NCI-H1105 treated with DMSO at 0.1 percent for 48 hours (cell line): ENCODE data around the gene ZMAT5.
A peak's percentile ranks its signal among the peaks of the same experiment; 100 is the strongest.

Experiments
- DNase-seq: peaks from one replicate; lab custom pipeline; 2025; lab: John Stamatoyannopoulos, UW

Gene ZMAT5

DNA sequence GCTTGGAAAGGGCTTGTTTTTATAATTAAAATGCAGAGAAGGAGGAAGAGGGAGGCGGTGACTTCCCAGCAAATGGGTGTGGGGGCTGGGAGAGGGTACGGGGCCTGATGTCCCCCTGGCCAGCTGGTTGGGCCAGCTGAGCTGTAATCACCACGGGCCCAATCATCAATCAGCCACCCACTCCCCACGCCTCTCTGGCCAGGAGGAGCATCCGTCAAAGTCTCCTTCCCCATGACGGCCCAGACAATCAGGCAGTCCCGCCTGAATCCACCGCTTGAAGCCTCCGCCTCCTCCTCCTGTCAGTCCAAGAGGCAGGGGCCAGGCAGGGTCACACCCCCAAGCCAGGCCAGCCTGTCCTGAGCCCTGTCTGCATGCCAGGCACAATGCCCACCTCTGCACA is 60.3 kb downstream of the ZMAT5 start:
- no peak for DNase-seq

DNA sequence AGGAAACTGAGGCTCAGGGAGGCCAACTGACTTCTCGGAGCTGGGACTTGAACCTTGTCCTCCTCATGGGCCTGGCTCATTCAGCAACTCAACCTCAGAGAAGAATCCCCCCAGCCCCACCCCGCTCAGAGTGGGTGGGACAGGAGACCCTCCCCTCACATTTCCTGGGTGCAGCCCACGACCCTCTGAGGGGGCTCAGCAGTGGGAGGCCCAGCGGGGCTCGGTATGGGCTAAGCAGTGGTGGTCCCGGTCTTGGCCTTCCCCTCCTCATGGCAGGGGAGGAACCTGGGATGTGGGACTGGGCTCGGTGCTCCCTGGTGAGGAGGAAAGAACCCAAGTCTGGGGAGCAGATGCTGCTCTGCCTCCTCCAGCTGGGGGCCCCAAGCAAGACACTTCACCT is 61.2 kb downstream of the ZMAT5 start:
- DNase-seq = no peak

DNA sequence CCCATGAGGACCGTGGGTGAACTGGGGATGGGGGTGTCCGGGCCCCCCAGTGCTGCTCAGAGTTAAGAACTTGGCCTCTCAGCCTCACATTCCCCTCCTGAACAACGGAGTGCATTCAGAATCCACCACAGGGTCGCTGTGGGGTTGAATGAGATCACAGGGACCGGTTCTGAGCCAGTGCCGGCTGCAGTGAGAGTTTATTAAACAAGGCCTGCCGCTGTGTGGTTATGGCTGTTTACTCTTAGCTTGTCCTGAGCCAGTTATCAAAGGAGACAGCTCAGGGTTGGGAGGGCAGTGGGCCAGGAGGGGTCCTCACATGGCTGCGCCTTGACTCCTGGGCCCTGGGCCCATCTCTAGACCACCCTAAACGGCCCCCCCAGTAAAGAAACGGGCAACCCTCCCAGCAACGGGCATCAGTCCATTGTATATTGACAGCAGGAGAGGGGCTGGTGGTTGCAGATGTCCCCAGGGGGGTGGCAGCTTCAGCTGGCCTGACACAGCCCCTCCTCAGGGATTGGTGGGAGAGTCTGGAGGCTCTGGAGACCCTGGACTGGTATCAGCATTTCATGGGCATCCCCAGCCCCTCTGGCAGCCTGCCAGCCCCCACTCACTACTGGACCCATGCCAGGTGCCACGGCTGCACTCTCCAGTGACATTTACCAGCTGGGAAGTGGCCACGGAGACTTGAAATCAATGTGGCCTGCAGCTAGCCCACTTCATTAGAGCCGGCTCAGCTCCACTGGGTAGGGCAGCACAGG is 62.1 kb downstream of the ZMAT5 start:
- DNase-seq = peak; percentile 24

DNA sequence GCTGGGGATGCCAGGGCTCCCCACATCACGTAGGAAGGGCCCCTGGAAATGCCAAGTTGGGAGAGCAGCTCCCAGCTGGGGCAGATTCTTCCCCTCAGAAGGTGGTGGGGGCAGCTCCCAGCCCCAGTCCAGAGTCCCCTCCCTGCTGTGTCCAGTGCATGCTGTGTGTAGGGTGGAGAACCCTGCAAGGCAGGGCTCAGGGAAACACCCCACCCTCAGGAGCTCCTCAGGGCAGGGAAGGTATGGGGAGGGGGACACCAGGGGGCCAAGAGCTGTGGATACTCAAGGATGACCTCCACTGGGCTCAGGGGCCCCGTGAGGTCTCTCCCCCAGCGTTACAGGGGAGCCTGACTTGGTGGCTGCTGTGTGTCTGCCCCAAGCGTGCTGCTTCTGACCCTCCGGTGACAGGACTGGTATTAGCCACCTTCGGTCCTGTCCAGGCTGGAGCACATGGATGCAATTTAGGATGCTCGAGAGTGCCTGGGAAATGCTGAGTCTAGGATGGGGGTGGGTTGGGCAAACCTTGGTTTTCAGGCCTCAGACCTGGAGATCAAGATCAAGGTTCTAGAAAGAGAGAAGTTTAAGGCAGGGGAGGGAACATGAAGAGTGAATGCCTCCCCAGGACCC is 63.1 kb downstream of the ZMAT5 start:
- DNase-seq = no peak

DNA sequence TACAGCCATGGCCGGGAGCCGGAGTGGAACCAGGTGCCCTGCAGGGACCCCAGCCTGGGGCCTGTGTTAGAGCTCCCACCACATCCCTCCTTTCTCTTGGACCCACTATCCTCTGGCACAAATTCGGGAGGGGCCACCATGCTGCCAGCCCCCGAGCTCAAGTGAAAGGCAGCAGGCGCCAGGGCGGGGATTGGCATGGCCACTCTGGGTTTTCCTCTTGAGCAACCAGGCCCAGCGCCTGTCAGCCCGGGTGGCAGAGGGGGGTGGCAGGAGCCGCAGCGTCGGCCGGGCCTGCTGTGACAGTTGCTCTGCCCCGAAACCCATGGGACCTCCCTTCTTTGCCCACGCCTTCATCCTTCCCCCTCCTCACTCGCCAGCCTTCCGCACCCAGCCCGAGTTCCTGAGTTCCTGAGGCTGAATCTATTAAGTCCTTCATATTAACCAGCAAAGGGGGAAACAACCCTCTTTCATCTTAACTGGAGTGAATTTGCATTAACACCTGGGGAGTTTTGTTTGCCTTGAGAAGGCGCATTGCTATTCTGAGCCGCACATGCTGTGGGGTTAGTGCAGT is 63.8 kb downstream of the ZMAT5 start:
- no peak for DNase-seq

DNA sequence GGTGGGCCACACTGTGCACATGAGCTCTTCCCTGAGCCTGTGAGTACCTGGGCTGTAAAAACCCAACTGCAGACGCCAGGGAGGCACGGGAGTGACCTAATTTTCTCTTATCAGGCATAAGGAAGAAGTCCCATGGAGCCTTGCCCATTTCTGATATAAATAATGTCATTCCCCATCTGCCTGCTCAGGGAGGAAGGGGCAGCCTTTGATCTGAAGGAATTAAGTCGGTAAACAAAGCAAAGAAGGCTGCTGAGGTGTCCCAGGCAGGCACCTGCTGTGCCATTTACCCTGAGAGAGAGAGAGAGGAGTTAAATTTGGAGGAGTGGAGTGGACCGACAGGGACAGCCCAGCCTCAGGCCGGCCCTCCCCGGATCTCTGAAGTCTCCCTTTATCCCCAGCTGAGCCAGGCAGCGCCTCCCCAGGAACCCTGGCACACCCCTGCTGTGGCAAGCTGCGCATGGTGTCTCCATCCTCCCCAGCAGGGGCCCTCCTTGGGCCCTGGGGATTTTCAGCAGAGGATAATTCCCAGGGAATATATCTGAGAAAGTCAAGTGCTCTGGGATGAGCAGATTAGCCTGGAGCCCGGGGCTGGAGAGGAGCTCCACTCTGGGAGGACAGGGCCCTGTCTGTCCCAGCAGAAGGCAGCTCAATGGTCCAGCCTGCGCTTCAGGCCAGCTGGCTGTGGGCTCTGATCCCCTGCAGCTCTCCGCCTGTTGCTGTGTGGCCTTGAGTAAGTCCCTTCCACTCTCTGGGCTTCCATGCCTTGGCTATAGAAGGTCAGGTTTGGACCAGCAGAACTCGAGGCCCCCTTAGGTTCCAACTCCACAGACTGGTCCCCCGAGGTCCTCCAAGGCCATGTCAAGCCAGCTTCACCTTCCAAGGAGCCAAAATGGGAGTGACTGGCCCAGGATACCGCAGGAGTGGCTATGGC is 64.5 kb downstream of the ZMAT5 start:
- no peak for DNase-seq

DNA sequence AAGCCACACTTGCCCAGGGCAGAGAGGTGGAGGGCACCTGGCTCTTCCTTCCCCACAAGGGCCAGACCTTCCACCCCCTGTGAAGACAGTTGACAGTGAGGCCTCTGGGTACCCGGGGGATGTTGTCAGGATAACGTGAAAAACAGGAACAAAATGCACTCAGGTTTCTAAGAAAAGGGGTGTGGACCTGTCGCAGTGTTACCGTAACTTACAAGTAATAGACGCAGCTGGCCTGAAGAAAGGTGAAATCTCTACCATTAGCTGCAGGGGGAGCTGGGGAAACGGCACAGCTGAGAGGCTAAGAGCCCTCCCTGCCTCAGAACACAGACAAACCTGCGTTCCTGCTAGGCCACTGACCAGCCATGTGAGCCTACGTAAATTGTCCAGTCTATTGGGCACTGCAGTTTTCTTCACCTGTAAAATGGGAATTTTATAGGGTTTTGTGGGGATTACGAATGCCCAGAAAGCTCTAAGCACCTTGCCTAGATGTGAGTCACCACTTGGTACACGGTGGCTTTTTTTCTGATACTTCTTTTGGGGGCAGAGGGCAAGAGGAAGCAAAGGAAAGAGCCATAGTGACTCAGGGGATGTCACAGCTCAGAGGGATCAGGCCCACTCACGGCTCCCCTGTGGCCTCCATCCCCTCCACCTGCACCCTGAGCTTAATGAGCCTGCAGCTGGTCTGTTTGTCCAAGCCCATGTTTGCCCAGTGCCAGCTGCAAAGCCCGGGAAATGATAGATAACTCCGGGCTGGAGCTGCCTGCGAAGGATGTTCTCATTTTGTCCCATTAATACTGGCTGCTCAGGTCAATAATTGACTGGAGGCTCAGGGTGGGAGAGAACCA is 65.4 kb downstream of the ZMAT5 start:
- peak; percentile 60 for DNase-seq

DNA sequence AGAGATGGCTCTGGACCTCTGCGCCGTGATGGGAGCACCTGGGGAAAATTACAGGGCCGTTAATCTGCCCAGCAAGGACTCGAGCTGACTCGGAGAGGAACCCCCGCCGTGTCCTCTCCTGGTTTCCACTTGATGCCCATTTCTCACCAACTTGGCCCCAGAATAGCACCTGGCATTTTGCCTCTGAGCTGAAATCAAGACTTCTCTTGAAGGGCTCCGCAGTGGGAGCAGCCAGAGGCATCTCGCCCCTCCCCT is 66.0 kb downstream of the ZMAT5 start:
- DNase-seq = peak; percentile 60

GRCh38 chr22:29700206-29700899 is 66.5 kb downstream of the ZMAT5 start:
- peak; percentile 60 for DNase-seq

- no peak for DNase-seq
Observed at GRCh38 chr22:29697853-29698598, 68.8 kb downstream of the ZMAT5 start.

DNA sequence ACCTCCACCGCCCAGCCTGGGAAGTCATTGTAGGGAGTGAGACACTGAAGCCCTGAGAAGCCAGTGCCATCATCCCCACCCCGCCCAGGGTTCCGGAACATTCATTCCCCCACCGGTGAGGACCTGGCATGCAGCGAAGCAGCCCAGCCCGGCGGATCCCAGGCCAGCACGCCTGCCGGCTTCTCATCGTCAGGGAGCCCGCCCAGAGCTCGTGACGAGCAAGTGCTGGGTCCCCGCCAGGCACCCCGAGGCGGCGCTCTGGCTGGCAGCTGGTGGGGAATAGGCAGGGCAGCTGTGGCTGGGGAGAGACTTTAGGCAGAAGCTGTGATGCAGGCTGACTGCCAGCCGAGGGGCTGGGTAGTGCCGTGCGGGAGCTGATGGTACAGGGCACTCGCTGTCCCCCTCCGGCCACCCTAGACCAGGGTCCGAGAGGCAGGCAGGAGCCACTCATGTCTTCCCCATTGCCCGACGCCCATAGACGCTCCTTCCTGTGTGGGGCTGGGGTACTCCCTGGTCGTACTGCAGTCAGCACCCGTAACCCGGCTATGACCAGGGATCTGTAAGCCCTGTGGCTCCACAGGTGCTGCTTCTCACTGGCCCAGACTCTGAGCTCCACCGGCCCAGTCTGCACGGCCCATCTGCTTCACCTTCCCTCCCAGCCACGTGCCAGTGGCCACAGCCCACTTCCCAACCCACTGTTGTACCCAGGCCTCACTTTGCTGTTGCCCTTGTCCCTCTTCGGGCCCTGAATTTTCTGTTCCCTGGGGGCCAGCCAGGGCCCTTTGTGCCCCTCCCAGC is 71.5 kb downstream of the ZMAT5 start:
- peak; percentile 69 for DNase-seq

GRCh38 chr22:29693671-29694070 is 73.1 kb downstream of the ZMAT5 start:
- no peak for DNase-seq

- no peak for DNase-seq
Observed at GRCh38 chr22:29693161-29693560, 73.6 kb downstream of the ZMAT5 start.

DNA sequence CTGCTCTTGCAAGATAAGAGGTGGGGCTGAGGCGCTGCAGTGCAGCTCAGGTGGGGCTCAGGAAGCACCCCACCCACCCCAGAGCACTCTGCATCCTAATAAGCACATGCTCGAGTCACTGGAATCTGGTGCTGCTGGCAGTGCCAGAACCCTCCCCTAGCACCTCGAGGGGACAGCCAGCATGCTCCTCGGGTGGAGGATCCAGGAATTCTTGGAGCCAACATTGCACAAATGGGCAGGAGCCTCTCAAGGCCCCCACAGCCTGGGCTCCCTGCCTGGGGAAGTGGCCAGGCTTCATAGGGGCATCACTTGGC is 74.5 kb downstream of the ZMAT5 start:
- DNase-seq = no peak

DNA sequence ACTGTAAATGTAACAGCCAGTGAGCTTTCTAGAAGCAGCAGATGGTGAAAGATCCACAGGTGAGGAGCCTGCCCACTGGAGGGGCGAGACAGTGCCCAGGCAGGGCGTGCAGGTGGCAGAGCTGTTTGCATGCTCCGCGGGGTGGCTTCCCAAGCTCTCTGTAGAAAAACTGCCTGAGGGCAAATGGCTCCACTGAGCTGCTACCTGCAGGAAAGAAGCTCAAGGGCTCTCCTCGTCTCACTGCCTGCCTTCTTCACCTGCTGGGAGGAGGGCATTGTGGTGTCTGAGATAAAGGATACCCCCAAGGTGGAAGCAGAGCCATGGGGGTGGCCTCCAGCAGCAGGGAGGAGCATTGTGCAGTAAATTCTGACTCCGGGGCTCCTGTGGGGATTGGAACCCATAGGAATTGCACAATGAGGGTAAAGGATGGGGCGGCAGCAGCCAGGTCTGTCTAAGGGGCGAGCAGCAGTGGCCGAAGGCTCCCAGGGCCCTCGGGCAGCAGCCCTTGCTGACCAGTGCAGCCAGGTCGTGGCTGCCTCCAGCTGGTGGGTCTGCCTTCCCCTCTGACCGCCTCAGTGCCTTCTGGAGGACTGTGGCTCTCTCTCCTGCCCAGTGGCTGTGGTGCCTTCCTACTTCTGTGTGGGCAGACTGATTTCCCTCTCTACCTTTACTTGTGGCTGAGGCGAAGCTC is 75.0 kb downstream of the ZMAT5 start:
- DNase-seq = peak; percentile 3

DNA sequence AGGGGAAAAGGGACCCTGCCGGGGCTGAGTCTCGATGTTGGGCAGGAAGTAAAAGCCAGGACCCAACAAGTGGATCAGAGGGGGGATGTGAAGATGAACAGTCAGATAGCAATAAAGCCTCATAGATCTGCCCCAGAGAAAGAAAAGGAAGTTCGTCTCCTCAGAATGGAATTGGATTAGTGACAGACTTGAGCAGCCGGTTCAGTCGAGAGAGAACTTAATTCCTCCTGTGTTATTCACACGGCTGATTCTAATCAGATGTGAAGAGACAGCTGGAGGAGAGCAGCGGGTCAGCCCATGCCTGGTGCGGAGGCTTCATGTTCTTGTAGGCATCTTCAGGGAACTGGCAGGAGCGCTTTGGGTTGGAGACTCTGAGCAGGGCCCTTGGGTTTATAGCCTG is 76.3 kb downstream of the ZMAT5 start:
- no peak for DNase-seq

DNA sequence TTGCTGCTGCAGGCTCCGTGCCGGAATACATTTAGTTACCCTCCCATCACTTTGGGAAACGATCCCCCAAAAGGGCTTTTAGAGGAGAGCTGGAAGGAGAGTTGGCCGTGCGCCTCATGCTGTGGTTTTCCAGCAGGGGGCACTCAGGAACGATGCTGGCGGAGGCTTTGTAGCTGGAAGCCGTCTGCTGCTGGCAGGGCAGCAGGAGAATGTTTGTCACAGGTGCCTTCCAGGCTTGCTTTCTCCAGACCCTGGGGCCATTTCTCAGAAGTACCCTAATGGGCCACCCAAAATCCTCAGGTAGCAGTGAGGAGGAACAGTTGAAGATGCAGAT is 77.0 kb downstream of the ZMAT5 start:
- DNase-seq = peak; percentile 46

GRCh38 chr22:29689206-29689879 is 77.5 kb downstream of the ZMAT5 start:
- DNase-seq = no peak

- DNase-seq = no peak
Observed at GRCh38 chr22:29684244-29684643, 82.6 kb downstream of the ZMAT5 start.
